ENCODE measurements around the gene APOBEC4.

The APOBEC4 gene

GRCh38 chr1:183674886-183675285 is 21.8 kb upstream of the APOBEC4 start:
- no peak for DNase-seq (ENCODE audit: low read depth)

GRCh38 chr1:183674339-183674738 is 21.2 kb upstream of the APOBEC4 start:
- no peak for DNase-seq (ENCODE audit: low read depth)

GRCh38 chr1:183673605-183674323 is 20.6 kb upstream of the APOBEC4 start:
- DNase-seq (ENCODE audit: low read depth) = no peak

DNA sequence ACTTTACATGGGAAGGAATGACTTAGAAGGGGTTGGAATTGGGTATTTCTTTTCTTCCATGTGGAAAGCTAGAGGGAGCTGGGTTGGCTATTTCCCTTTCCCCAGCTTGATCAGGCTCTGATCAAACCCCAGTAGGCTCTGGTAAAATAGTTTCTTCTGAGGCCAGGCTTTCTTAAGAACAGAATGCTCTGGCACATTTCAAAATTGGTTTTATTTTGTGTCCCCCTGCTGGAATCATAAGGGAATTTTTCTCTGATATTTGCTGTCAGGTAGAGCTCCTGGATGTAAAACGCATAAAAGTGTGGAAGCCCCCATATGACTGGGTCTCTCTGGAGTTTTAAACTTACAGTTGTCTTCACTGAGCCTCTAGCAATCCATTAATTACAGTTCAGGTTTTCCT is 17.1 kb upstream of the APOBEC4 start:
- no peak for DNase-seq (ENCODE audit: low read depth)

GRCh38 chr1:183656355-183656754 is 3.2 kb upstream of the APOBEC4 start:
- no peak for DNase-seq (ENCODE audit: low read depth)

GRCh38 chr1:183655562-183656075 is 2.5 kb upstream of the APOBEC4 start:
- DNase-seq (ENCODE audit: low read depth) = peak; percentile 57

DNA sequence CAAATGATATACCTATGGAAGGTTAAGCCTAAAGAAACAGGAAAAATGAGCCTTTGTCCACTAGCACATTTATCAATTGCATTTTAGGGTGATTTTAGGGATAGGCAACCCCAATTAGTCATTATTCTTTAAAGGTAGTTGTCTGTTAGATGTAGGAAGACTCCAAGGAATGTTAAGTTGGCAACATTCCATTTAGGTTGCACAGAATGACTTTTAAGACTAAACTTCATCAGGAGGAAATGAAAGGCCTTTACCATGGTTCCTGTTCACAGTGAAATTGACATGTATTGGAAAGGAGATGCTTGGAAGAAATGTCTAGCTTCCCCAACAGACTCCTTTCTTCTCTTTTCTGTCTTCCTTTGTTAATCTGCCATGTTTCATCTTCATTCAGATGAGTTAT is 1.6 kb upstream of the APOBEC4 start:
- DNase-seq (ENCODE audit: low read depth) = no peak

- no peak for DNase-seq (ENCODE audit: low read depth)
Measured at GRCh38 chr1:183653876-183654451, 848 bp upstream of the APOBEC4 start.

DNA sequence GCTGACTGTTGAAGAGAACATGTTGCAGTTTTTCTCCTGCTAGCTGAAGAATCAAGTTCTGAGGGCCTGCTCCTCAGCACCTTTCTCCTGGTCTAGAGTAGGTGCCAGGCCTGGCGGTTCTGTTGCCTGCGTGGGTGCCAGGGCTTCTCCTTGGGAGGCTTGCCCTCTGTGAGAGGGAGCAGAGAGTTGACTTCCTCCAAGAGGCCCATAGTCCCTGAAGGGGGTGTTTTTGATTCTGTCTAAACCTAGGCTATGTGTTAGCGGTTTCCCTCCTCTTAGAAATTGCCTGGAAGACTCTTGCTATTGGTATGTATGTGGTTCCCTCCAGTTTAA is 312 bp upstream of the APOBEC4 start:
- DNase-seq (ENCODE audit: low read depth) = no peak

DNA sequence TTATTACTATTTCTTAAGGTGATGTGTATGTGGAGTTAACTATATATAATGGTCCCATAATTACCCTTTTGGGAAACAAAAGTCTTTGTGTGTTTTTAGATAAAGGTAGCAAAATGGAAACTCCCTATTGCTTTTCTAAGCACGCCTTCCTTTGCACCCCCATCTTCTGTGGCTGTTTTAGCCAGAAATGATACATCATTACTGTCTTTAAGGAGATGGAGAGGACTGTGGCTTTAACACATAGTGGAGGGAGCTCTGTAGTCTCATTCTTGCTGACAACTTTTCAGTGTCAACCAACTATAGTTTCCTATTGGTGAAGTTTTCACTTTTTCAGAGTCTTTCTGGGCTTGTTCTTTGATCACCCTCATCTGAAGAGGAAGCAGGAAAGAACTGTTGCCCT is 1.0 kb downstream of the APOBEC4 start:
- no peak for DNase-seq (ENCODE audit: low read depth)

- DNase-seq (ENCODE audit: low read depth) = no peak
Measured at GRCh38 chr1:183651612-183652011, 1.5 kb downstream of the APOBEC4 start.

GRCh38 chr1:183648042-183648441 is 5.1 kb downstream of the APOBEC4 start:
- no peak for DNase-seq (ENCODE audit: low read depth)

GRCh38 chr1:183646776-183647175 is 6.3 kb downstream of the APOBEC4 start:
- DNase-seq (ENCODE audit: low read depth) = no peak

- DNase-seq (ENCODE audit: low read depth) = no peak
Measured at GRCh38 chr1:183645531-183645930, 7.6 kb downstream of the APOBEC4 start.

GRCh38 chr1:183642166-183642565 is 10.9 kb downstream of the APOBEC4 start:
- DNase-seq (ENCODE audit: low read depth) = no peak

GRCh38 chr1:183640193-183640592 is 12.9 kb downstream of the APOBEC4 start:
- no peak for DNase-seq (ENCODE audit: low read depth)

DNA sequence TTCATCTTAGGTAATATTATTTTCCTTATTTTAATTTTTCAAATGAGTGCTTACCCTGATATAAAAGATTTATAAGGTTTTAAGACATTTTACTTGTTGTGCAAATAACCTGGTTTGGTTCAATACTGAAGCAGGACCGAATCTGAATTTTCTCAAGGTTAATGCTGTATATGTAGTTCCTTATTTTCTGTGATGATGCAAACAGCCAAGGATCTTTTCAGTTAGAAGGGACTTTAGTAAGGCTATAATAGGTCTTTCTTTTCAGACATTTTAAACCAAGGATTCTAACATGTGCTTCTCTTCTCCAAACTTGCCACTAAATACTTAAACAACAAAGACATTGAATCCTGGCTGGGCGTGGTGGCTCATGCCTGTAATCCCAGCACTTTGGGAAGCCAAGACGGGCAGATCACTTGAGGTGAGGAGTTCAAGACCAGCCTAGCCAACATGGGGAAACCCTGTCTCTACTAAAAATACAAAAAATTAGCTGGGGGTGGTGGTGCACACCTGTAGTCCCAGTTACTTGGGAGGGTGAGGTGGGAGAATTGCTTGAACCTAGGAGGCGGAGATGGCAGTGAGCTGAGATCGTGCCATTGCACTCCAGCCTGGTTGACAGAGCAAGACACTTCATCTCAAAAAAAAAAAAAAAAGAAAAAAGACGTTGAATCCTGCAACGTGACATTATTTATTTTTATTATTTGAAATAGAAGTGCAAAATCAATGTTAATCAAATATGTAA is 14.3 kb downstream of the APOBEC4 start:
- DNase-seq (ENCODE audit: low read depth) = no peak

DNA sequence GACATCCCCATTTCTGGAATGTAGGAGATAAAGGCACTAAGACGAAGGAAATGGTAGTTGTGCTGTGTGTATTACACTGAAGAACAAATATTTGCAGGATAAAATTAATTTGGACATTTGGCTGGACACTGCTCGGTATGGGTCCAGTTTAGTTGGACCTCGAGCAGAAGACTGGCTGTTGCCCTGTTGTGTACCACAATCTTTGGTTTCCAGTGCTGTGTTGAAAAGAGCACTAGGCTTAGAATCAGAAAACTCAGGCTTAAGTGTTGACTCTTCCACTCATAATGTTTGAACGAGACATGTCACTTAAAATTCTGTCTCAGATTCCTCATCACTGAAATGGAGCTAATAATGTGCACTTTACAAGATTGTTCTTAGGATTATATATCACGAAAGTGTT is 16.3 kb downstream of the APOBEC4 start:
- DNase-seq (ENCODE audit: low read depth) = no peak

- DNase-seq (ENCODE audit: low read depth) = no peak
Measured at GRCh38 chr1:183636334-183636682, 16.8 kb downstream of the APOBEC4 start.

DNA sequence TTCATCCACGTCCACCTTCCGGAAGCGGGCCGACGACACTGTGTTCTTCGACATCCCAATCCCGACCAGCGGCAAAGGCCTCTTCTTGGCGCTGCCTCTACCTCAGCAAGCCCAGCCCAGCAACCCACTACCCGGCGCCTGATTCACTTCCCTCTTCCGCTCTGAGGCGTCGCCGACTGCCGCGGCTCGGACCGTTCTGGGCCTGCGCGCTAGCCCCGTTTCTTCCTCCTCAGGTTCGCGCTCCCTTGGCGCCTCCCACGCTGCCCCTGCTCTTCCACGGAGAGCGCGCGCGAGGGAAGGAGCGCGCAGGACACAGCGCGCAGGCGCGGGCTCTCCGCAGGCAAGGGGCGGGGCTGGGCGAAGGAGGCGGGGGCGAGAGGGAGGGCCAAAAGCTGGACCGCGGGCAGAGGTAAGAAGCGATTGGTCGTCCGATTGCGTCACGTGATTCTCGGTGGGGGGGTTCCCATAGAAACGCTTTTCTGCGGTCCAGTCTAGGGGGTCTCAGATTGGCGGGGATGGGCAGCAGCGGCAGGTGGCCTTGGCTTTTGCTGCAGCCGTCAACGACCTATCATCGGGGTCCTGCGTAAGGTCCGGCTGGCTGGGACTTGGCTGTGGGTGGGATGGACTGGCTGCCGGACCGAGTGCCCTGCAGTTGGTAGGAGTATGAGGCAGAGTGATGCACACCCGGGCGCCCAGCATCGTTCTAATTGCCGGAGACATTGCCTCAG is 17.3 kb downstream of the APOBEC4 start, which contains the start of gene ARPC5:
TSS of gene ARPC5 (minus strand) at position 178 of the 728 bp plus-strand sequence. CDS start at position 54, 124 bp downstream.
- peak; percentile 94 for DNase-seq (ENCODE audit: low read depth)

DNA sequence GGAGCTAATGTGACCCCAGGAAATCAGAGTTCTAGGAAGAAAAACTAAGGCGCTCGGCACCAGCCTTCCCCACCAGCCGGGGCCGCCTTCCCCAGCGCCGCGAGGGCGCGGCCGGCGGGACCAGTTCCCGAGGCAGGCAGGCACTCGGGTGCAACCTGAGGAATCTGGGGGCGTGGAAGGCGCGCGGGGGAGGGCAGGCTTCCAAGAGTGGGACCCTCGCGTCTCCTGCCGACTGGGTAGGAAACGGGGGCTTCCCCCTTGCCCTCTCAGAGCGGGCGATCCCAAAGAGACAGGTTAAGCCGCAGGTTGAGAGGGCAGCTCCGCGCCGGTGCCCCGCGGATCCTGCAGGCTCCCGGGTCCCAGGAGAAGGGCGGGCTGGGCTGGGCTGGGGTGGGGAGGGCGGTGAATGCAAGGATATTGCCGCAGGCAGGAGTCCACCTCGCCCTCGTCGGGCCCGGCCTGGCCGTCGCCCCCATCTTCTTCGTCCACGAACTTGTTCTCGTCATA is 18.0 kb downstream of the APOBEC4 start:
- peak; percentile 11 for DNase-seq (ENCODE audit: low read depth)

DNA sequence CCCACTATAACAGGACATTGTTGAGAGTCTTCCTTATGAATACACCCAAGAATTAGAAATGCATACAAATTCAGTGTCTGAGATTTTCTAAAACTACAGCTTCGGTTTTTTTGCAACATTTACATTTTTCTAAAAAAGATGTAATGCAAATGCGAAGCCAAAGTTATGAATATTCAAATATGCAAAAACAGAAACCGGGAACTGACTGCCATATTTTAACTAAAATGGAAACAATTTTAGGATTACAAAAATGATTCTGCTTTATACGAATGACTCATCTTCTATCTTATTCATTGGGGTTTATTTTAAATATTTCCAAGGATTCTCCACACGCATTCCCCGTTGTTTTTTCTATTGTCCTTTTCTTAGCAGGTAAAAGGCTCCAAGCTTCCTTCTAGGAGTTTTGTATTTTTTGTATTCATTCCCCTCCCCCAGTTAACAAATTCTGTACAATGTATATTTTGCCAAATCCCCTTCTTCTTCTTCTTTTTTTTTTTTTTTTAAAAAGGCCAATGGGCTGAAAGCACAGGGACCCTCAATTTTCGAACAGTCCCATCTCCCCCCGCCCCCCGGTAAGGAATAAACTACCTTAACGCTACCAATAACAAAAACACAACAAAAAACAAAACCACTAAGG is 18.6 kb downstream of the APOBEC4 start:
- DNase-seq (ENCODE audit: low read depth) = no peak

All from stimulated activated CD4-positive, alpha-beta T cell treated with anti-CD3 and anti-CD28 coated beads, Interleukin-2, amount 100 ng/mL, for 4 hours (primary cell).